ENCODE results near the gene TMEM232.

Gene TMEM232

DNA sequence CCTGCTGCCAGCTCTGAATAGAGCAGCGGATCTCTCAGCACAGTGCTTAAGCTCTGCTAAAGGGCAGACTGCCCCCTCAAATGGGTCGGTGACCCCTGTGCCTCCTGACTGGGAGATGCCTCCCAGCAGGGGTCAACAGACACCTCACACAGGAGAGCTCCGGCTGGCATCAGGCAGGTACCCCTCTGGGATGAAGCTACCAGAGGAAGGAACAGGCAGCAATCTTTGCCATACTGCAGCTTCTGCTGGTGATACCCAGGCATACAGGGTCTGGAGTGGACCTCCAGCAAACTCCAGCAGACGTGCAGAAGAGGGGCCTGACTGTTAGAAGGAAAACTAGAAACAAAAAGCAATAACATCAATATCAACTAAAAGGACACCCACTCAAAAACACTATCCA, 131.6 kb downstream of the TMEM232 start:
- H3K4me3 ChIP-seq = no peak overlapping the region
- H3K27ac ChIP-seq = no peak overlapping the region
- TF ChIP-seq, protein P1, sequence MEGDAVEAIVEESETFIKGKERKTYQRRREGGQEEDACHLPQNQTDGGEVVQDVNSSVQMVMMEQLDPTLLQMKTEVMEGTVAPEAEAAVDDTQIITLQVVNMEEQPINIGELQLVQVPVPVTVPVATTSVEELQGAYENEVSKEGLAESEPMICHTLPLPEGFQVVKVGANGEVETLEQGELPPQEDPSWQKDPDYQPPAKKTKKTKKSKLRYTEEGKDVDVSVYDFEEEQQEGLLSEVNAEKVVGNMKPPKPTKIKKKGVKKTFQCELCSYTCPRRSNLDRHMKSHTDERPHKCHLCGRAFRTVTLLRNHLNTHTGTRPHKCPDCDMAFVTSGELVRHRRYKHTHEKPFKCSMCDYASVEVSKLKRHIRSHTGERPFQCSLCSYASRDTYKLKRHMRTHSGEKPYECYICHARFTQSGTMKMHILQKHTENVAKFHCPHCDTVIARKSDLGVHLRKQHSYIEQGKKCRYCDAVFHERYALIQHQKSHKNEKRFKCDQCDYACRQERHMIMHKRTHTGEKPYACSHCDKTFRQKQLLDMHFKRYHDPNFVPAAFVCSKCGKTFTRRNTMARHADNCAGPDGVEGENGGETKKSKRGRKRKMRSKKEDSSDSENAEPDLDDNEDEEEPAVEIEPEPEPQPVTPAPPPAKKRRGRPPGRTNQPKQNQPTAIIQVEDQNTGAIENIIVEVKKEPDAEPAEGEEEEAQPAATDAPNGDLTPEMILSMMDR (IDR thresholded peaks at IDR 0.05) = no peak
- no peak for DNase-seq (ENCODE audit: low spot score)

DNA sequence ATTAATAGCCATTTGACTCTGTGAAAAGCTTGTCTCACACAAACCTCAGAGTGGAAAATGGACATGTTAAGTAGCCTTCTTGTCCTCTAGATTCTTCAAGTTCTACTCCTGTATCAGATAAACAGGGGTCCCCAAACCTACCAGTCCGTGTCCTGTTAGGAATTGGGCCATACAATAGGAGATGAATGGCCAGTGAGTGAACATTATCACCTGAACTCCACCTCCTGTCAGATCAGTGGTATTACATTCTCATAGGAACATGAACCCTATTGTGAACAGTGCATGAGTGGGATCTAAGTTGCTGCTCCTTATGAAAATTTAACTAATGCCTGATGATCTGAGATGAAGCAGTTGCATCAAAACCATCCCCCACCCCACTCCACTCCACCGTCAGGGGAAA, 136.3 kb downstream of the TMEM232 start:
- Histone ChIP-seq H3K4me3 (no peak overlapping the region), H3K27ac (no peak overlapping the region)
- no peak for DNase-seq (ENCODE audit: low spot score)
- TF ChIP-seq, protein P1 (IDR thresholded peaks at IDR 0.05) = no peak

DNA sequence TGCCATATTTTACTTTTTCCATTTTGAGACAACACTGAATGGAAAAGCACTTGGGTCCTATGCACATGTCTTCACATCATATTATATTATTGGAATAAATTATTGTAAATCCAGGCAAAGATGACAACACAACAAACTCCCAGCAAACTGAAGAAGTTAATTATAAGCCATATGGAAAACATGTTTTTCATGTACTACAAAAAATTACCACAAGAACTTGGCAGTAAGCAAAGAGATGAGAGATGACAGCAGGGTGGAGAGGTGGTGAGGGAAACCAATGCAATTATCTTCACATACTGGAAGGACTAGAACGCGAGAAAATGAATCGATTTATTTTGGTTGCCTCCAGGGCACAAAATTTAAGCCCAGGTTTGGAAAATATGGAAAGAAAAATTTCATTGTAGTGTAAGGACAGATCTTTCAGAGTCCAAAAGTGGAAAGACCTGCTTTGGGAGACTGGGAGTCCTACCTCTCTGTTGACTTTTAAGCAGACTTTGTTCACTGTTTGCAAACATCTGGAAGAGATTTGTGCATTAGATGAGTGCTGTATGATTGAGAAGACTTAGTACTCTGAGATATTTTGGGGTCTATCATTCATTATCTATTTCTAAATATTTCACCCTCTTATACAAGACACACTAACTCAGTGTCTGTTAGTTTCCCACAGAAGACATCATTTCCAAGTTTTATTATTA, 138.0 kb downstream of the TMEM232 start:
- Histone ChIP-seq H3K27ac (no peak overlapping the region), H3K4me3 (no peak overlapping the region)
- DNase-seq (ENCODE audit: low spot score) = no peak
- TF ChIP-seq, protein P1 (IDR thresholded peaks at IDR 0.05) = no peak

DNA sequence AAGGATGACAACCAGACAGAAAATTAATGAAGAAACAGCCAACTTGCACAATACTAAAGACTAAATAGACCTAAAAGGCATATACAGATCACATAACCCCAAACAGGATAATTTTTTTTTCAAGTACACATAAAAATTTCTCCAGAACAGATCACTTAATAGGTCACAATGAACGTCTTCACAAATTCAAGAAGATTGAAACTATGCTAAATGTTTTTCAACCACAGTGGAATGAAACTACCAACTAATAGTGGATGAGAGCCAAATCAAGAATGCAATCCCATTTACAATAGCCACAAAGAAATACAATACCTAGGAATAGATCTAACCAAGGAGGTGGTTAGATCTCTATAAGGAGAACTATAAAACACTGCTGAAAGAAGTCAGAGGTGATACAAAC, 145.8 kb downstream of the TMEM232 start:
- H3K4me3 ChIP-seq = no peak overlapping the region

DNA sequence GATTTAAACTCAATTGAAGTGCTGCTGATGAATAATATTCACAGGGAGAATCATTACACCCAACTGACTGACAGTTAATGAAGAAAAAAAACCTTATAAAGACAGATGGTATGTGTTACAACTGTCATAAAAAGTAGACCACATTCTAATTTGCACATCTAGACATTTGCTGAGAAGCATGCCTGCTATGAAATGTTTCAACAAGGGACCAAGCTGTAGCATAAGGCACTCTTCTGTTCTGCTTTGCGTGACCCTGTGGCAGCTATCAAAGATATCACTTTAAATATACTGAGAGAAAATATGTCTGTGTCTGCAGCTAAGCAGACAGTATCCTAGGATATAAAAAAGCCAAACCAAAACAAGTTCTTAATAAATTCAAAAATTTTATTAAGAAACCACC, 153.7 kb downstream of the TMEM232 start:
- TF ChIP-seq, protein P1 (IDR thresholded peaks at IDR 0.05) = no peak
- no peak overlapping the region for H3K27ac ChIP-seq
- H3K4me3 ChIP-seq = no peak overlapping the region
- no peak for DNase-seq (ENCODE audit: low spot score)

More for the DNA sequence above, 145.8 kb downstream of the TMEM232 start:
- TF ChIP-seq, protein P1 (IDR thresholded peaks at IDR 0.05) = no peak
- no peak for DNase-seq (ENCODE audit: low spot score)
- no peak overlapping the region for H3K27ac ChIP-seq

DNA sequence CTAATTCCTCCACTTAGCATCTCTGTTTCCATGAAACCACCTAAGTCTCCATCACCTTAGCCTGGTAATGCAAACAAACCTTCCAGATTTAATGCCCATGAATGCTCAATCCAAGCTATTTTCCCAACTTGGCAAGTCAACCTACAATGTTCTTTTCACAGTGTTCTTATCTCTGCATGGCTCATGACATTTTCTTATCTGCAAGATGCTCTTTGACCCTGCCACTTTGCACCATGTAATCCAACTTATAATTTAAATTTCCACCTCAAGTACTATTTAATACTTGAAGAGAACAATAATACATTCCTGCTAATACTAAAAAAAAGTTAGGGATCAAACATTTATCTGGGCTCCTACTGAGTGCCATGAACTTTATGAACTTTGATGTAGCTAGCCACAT, 164.3 kb downstream of the TMEM232 start:
- DNase-seq (ENCODE audit: low spot score) = no peak
- no peak overlapping the region for H3K4me3 ChIP-seq
- H3K27ac ChIP-seq = no peak overlapping the region
- TF ChIP-seq, protein P1 (IDR thresholded peaks at IDR 0.05) = no peak

DNA sequence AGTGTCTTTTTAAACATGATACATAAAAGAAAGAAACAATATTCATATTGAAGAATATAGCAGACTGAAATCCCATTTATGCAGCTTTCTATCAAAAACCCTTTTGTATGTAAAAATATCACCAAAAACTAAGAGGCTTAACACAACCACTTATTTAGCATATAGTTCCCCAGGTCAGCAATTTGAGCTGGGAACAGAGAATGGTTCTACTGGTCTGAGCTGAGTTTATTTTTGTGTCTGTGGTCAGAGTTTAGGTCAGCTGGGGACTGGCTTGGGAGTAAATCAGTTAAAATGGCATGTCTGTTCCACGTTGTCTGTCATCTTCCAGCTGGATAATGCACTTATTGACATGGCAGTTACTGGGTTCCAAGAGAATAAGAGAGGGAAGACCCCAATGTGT, 165.0 kb downstream of the TMEM232 start:
- Histone ChIP-seq H3K4me3 (no peak overlapping the region), H3K27ac (no peak overlapping the region)
- TF ChIP-seq, protein P1 (IDR thresholded peaks at IDR 0.05) = no peak
- no peak for DNase-seq (ENCODE audit: low spot score)
